Activated naive CD4-positive, alpha-beta T cell treated with anti-CD3 and anti-CD28 coated beads, Interleukin-2, amount 50 U/mL, for 72 hours (primary cell): ENCODE results near the gene TMEM184B. TPM values are rescaled to one million over a fixed set of nuclear protein-coding genes. Genes with fewer than 3 reads are reported as not detected.

Source experiments
- ATAC-seq, 2 donors: fragments of 150-1000 bp; cut with Tn5 transposase; 2 replicates each; pipeline ENCODE4 v1.10.0; 2021; ENCODE audit warnings: mild to moderate bottlenecking in 2 of 2, moderate library complexity in 2 of 2
- DNase-seq, 2 donors: peaks; one replicate each; pipeline ENCODE4 v3.0.0; 2021 to 2022; ENCODE audit warnings: low spot score in 2 of 2
- H3K27ac Mint-ChIP-seq, 2 donors: one replicate each; pipeline ENCODE4 v1.8.0; 2022; ENCODE audit warnings: mild to moderate bottlenecking in 2 of 2, mixed read lengths in 2 of 2
- H3K36me3 Mint-ChIP-seq, 2 donors: one replicate each; pipeline ENCODE4 v1.8.0; 2022; ENCODE audit warnings: mixed read lengths in 2 of 2
- H3K9me3 Mint-ChIP-seq, 2 donors: one replicate each; pipeline ENCODE4 v1.8.0; 2022; ENCODE audit warnings: mixed read lengths in 2 of 2
- total RNA-seq, 2 donors: library from RNA; stranded (reverse); gene quantifications; one replicate each; pipeline ENCODE4 v1.2.3, GENCODE V29; 2022

Gene TMEM184B
- total RNA-seq, 2 donors from 2014 or later: 21.4 to 22.0 TPM

DNA sequence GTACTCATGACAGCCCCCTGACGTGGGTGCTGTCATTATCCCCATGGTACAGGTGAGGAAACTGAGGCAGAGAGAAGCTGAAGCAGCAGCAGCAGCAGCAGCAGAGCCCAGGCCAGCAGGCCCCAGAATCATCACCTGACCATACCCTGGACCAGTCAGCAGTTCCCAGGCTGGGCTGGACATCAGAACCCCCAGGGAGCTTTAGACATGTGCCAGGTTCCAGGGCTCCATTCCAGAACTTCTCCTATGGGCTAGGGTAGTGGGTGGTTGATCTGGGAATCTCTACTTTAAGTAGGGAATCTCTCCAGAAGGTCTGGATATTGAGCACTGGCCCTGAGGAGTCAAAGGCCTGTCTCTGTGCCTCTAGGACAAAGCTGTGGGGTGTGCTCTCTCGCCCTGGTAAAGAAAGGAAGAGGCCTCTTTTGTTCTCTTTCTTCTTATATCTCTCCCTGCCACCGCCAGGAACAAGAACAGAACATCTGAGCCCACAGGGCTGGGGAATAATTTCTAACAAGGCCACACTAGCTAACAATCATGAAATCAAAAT is 44.4 kb downstream of the TMEM184B start:
- peaks cover 0 to 8% of the 10 kb centered on the region in 2 donors for H3K36me3 Mint-ChIP-seq
- no peak for DNase-seq
- ATAC-seq: no peak
- H3K9me3 Mint-ChIP-seq: no peaks in the 10 kb centered on the region
- H3K27ac Mint-ChIP-seq: peak overlapping the region in 1 of 2 donors; percentile 13

DNA sequence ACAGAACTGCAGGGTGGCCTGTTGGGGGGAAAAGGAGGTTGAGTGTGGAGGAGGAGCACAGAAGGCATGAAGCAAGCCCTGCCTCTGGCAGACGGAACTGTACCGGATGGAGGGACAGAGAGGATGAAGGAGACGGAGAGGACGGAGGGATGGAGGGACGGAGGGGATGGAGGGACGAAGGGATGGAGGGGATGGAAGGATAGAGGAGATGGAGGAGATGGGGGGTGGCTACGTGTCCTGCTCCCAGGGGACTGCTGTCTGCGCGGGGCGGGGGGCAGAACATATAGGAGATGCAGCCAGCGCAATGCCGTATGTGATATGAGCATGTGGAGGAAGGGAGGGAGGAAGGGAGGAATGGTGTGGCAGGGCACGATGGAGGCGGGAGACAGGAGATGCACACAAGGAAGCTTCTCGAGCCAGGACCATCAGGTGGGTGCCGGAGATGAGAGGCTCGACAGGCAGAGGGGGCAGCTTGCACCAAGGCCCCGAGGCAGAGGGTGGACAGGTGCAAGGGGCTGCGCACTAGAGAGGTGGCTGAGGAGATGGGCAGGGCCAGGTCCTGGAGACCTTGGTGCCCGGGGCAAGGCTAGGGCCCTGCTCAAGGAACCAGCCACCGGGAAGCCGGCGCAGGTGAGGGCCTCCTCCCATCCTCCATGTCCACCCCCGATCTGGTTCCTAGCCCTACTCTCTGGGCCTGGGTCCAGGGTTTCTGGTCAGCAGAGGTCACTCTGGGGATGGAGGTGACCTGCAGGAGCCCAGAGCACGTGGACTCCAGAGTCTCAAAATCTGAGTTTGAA is 45.8 kb downstream of the TMEM184B start:
- Mint-ChIP-seq H3K9me3 (no peaks in the 10 kb centered on the region), H3K36me3 (peaks cover 0 to 8% of the 10 kb centered on the region in 2 donors), H3K27ac (no peak overlapping the region)
- ATAC-seq (no peak), DNase-seq (no peak)

DNA sequence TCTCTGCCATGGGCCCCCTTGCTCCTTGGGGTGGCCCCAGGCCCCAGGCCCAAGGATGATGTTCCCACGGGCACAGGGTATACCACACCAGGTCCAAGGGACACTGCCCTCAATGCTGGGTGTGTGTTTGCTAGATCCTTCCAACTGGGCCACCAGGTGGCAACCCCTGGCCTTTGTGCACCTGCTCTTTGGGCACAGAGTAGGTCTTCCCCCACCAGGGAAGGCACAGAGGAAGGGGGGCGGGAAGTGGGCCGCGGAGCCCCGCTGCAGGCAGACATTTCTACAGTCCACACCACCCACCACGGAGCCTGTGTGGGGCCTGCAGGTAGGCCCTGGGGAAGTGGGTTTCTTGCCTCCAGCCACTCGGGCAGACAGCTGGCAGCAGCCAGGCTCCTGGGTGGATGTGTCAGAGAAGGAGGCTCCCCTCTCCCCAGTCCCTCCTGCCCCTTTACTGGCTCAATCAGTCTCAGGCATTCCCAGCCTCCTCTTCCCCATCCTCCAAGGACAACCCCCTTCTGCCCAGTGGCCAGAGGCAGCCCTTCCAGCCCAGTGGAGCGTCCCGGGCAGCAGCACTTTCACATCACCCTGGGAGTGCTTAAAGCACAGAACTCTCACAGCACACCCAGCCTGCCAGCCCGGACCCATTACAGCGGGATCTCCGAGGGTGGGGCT is 49.4 kb downstream of the TMEM184B start:
- H3K36me3 Mint-ChIP-seq: no peaks in the 10 kb centered on the region
- ATAC-seq: no peak
- no peak for DNase-seq
- H3K9me3 Mint-ChIP-seq: no peaks in the 10 kb centered on the region
- H3K27ac Mint-ChIP-seq: no peak overlapping the region

DNA sequence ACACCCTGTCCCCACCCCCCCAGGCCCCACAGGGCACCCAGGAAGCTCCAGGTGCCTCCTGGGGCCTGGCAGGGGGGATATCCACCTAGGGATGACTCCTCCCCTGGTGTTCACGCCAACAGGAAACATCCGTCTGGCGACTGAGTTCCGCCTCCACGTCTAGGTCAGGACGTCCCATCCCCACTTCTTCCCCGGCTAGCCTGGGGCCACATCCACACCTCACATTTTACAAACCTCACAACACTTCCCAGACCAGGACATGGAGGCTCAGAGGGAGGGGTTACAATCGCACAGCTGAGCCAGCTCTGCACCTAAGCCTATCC is 50.1 kb downstream of the TMEM184B start:
- no peaks in the 10 kb centered on the region for H3K9me3 Mint-ChIP-seq
- H3K36me3 Mint-ChIP-seq: no peaks in the 10 kb centered on the region
- ATAC-seq (no peak), DNase-seq (no peak)
- peak overlapping the region in 1 of 2 donors; percentile 49 for H3K27ac Mint-ChIP-seq

DNA sequence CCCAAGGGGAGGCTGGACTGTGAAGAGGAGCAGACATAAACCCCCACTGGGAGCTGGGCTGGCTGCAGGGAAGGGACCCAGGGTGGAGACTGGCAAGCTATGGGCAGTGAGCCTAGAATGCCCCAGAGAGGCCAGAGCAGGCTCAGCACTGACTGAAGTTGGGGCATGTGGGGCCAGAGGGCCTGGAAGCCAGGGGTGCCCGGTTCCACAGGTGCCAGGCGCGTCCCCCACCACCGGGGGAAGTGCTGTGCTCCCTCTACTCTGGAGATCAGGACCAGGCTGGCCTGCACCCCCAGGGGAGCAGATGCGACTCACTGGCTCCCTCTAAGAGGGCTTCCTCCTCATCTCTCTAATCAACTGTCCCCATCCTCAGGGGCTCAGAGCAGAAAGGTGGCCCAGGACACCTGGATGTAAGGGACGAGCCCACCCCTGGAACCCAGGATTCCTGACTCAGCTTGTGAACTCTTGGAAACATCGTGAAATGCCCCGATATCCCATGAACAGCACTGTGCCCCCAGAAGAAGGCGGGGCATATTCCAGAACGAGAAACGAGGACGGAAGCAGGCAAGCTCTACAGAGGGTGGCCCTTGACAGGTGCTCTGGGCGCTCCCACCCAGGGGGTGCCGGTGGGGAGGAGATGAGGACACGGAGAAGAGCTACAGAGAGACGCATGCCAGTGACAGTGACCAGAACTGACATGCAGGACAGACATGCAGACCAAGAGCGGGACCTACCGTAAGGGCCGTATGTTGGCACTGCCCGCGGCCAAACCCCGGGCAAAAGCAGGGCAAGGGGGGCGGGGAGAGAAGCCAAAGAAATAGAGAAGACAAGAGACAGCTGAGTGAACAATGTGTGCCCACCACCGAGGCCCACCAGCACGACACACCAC is 50.7 kb downstream of the TMEM184B start:
- Mint-ChIP-seq H3K36me3 (no peaks in the 10 kb centered on the region), H3K27ac (peak overlapping the region; percentile 29 to 49), H3K9me3 (no peaks in the 10 kb centered on the region)
- DNase-seq: no peak
- no peak for ATAC-seq

DNA sequence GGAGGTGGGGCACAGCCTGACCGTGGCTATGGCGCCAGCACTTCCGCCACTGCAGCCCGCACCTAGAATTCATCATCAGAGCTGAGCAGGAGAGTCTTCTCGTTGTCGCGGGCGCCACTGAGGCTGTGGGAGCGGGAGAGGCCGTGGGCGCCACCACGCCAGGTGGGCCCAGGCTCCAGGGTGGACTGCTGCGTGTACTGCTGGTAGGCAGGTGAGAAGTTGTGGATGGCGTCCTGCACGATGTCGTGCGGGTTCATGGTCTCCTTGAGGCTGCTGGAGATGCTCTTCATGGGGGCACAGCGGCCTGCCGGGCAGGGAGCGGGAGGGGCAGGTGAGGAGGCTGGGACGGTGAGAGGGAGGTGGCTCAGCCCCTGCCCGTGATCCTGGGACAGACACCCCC is 51.4 kb downstream of the TMEM184B start:
- ATAC-seq: no peak
- no peaks in the 10 kb centered on the region for H3K36me3 Mint-ChIP-seq
- H3K9me3 Mint-ChIP-seq: no peaks in the 10 kb centered on the region
- no peak for DNase-seq
- peak overlapping the region in 1 of 2 donors; percentile 84 for H3K27ac Mint-ChIP-seq

DNA sequence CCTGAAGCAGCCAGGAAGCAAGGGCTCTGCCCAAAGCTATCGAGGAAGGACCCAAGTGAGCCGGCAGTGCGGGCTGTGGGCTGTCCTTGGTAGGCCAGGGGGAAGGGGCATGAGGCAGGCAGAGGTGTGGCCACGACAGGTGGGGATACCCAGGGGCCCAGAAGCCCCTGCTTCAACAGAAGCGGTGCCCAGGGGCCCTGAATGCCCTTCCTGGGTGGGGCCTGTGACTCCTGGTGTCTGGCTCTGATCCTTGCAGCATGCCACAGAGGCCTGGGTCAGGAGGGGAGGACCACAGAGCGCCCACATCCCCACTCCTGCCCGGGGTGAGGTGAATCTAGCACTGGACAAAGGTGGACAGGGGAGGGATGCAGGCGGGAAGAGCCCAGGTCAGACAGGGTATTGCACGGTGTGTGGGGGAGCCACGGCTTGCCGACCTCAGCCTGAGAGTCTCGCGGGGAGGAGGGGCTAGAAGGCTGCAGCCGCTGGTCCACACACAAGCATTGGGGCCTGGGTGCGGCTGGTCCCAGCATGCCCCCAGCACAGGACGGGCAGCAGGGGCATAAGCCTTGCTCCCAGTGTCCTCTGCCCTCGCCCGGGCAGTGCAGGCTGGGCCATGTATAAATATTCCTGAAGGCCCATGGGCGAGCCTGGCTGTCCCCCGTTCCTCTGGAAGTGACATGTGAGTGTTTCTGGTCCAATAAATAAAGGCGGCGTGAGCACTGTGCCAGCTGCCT is 52.0 kb downstream of the TMEM184B start:
- DNase-seq (no peak), ATAC-seq (no peak)
- Mint-ChIP-seq H3K36me3 (no peaks in the 10 kb centered on the region), H3K27ac (peak overlapping the region in 1 of 2 donors; percentile 84), H3K9me3 (no peaks in the 10 kb centered on the region)

DNA sequence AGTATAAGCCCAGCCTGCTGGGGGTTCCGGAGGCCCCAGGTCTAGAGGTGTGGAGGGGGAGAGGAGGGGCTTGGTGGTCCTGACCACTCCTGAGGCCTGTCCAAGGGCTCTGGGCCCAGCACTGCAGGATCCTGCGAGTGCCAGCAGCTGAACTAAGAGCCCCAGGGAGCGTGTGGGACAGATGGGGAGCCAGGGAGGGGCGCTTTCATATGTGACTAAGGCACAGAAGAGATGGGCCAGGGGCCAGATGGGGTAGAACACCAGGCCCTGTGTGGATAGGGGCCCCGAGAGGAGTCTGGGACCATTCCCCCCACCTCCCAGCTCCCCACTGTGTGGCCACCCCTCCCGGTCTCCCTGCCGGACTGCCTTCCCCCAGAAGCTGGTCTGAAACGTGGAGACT is 52.6 kb downstream of the TMEM184B start:
- peaks cover 2 to 3% of the 10 kb centered on the region in 2 donors for H3K36me3 Mint-ChIP-seq

DNA sequence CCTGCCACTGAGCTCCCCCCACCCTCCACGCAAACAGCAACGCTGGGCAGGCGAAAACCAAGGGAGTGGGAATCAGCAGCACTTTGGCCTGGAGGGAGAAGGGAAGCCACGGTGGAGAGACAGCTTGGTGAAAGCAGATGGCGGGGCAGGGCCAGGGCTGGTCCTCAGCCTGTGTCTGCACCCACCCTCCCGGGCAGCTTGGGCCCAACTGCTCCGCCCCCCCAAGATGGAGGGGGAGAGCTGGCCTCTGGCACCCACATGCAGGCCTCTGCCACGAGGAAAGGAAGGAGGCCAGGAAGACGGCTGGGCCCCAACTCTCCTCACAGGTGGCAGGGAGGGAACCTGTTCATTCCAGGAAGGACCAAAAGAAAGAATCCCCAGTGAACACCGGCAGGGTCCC is 53.2 kb downstream of the TMEM184B start:
- Mint-ChIP-seq H3K9me3 (no peaks in the 10 kb centered on the region), H3K36me3 (peaks cover 5 to 6% of the 10 kb centered on the region in 2 donors), H3K27ac (peak overlapping the region; percentile 41 to 84)
- no peak for DNase-seq
- ATAC-seq: no peak

More for the DNA sequence above, 52.6 kb downstream of the TMEM184B start:
- peak overlapping the region; percentile 79 to 84 for H3K27ac Mint-ChIP-seq
- no peak for DNase-seq
- ATAC-seq: peak in 1 of 2 donors; percentile 3
- H3K9me3 Mint-ChIP-seq: no peaks in the 10 kb centered on the region

DNA sequence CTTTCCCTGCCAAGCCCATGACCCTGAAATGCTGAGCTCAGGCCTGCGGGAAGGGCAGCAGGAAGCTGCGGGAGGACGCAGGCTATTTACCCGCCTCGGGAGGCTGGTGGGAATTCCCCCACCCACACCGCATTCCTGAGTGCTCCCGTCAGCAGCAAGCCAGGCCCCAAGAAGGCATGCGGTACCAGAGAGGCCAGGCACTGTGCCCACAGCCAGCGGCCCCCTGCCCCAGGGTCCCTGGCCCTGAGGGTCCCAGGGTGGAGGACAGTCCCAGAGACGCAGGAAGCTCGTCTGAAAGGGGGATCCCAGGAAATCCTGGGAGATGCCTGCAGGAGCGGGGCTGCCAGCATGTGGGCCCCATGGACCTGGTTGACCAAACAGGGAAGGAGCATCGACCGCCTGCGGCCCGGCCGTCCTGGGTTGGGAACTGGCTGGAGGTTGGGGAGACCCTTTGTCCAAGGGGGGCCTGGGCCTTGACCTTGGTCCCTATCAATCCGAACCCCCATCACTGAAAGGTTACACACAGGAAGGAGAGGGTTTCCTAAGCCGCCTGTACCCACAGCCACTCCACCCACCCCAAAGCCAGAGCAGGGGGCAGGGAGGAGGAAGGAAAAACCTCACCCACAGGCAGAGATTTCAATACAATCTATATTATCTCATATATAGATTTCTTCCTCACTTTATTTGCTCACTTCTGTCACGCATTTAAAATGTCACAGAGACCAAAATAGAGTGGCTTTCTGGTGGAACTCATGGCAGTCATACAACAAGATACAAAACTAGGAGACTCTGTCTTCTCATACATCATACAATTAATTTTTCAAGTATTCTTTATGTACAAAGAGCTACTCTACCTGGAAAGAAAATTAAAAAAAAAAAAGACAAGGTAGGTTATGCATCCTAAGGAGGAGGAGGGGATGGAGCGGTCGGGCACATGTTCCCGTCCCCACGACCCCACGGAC is 53.9 kb downstream of the TMEM184B start:
- H3K27ac Mint-ChIP-seq: peak overlapping the region; percentile 41 to 84
- ATAC-seq (peak; percentile 22 to 71), DNase-seq (peak in 1 of 2 donors; percentile 71)
- no peaks in the 10 kb centered on the region for H3K9me3 Mint-ChIP-seq
- H3K36me3 Mint-ChIP-seq: peaks cover 5 to 6% of the 10 kb centered on the region in 2 donors

DNA sequence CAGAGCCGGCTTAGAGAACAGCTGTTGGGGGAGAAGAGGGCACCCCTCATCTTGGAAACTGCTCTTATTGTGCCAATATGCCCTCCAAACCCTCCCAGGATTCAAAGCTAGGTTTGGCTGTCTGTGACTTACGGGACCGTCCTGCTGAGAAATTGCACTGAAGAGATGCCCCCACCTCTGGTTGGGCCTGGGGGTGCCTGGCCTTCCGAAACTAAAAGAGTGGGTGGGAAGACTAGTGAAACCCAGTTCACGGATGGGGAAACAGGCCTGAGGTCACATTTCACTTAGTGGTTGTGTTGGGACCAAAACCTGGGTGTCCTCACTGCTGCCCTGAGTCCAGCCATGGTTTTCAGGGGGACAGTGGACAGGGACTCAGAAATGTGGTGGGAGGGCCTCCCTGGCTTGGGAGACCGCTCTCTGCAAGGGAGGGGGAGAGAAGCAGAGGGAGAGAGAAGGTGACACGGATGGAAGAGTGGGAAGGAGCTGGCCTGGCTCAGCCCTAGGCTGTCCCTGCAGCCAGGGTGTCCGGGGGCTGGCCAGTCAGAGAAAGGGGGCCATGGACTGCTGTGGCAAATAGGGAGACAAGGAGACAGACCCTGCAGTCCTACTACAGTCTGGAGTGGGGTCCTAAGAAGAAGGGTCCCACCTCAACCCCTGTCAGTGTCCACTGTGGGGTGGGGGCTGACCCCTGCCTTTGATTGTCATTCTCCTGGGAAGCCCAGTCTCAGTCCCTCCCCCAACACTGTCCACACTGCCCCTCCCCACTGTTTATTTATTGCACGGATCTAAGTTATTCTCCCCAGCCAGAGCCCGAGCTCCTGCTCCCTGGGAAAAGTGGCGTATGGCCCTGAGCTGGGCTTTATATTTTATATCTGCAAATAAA is 57.4 kb downstream of the TMEM184B start:
- Mint-ChIP-seq H3K27ac (peak overlapping the region in 1 of 2 donors; percentile 89), H3K9me3 (no peaks in the 10 kb centered on the region)
- no peak for ATAC-seq

DNA sequence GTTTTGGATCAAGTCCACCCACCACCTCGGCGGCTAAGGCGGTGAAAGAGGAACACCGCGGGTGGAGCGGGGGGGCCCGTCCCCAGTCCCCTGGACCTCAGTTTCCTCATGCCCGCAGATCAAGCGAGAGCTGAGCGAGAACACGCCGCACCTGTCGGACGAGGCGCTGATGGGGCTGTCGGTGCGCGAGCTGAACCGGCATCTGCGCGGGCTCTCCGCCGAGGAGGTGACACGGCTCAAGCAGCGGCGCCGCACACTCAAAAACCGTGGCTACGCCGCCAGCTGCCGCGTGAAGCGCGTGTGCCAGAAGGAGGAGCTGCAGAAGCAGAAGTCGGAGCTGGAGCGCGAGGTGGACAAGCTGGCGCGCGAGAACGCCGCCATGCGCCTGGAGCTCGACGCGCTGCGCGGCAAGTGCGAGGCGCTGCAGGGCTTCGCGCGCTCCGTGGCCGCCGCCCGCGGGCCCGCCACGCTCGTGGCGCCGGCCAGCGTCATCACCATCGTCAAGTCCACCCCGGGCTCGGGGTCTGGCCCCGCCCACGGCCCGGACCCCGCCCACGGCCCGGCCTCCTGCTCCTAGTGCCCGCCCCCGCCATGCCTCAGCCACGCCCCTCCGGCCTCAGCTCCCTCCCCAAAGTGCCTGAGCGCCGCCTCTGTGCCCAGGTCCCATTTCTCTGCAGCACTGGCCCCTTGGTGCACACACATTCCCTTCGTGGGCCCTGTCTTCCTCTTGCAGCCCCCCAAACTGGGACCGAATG is 58.3 kb downstream of the TMEM184B start:
- no peak overlapping the region for H3K27ac Mint-ChIP-seq
- ATAC-seq (peak in 1 of 2 donors; percentile 71), DNase-seq (peak in 1 of 2 donors; percentile 67)
- peaks cover 5 to 6% of the 10 kb centered on the region in 2 donors for H3K36me3 Mint-ChIP-seq
- no peaks in the 10 kb centered on the region for H3K9me3 Mint-ChIP-seq

More for the DNA sequence above, 57.4 kb downstream of the TMEM184B start:
- DNase-seq: no peak
- H3K36me3 Mint-ChIP-seq: peaks cover 5 to 6% of the 10 kb centered on the region in 2 donors

DNA sequence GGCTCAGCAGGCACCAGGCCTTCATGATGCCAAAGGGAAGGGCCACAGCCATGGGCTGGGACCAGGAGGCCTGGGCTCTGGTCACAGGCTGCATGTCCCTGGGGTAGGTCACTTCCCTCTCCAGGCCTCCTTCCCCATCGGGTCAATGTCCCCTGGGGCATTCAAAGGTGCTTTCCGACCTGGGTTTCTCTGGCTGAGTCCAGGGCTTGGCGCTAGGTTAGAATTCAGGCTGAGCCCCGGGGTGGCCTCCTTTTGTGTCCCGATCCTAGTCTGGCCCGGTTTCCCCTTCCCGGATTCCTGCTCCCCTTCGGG is 58.9 kb downstream of the TMEM184B start:
- Mint-ChIP-seq H3K27ac (no peak overlapping the region), H3K9me3 (no peaks in the 10 kb centered on the region), H3K36me3 (peaks cover 5 to 6% of the 10 kb centered on the region in 2 donors)
- DNase-seq (no peak), ATAC-seq (no peak)
